Bronchial epithelial cell (primary cell): ENCODE measurements around the gene ZDHHC3. TPM values are rescaled to one million over a fixed set of nuclear protein-coding genes. Genes with fewer than 3 reads are reported as not detected.

Experiments used
- DNase-seq: peaks from one replicate; pipeline ENCODE4 v3.0.0-alpha.2; 2010; ENCODE audit warnings: low read depth
- FAIRE-seq: peaks from 2 replicates; lab custom pipeline; 2011; peaks lifted over from hg19 to GRCh38; lab: Jason Lieb, UNC
- H3K27me3 ChIP-seq: 2 replicates; pipeline ENCODE4 v1.5.1; 2011; ENCODE audit warnings: low read length; ENCODE audit not compliant: control insufficient read depth, insufficient read depth
- H3K36me3 ChIP-seq: 2 replicates; pipeline ENCODE4 v1.5.1; 2011; ENCODE audit warnings: low read length; ENCODE audit not compliant: control insufficient read depth, insufficient read depth
- H3K4me3 ChIP-seq: 2 replicates; pipeline ENCODE4 v1.5.1; 2011; ENCODE audit warnings: mild to moderate bottlenecking, low read depth, low read length, control low read depth
- total RNA-seq: library from RNA; depleted of rRNA; stranded (reverse); fragments of >200 nt; gene quantifications from 2 replicates; pipeline ENCODE4 v1.2.1, GENCODE V29; 2014
- TF ChIP-seq, protein P1 (sequence below): IDR thresholded peaks from 2 replicates; pipeline ENCODE4 v1.5.1; 2011; ENCODE audit warnings: mild to moderate bottlenecking, moderate library complexity, low read length, control low read depth, inconsistent platforms; ENCODE audit not compliant: insufficient read depth, severe bottlenecking

Gene ZDHHC3
- total RNA-seq, 1 donor from 2014 or later: 62.1 TPM

DNA sequence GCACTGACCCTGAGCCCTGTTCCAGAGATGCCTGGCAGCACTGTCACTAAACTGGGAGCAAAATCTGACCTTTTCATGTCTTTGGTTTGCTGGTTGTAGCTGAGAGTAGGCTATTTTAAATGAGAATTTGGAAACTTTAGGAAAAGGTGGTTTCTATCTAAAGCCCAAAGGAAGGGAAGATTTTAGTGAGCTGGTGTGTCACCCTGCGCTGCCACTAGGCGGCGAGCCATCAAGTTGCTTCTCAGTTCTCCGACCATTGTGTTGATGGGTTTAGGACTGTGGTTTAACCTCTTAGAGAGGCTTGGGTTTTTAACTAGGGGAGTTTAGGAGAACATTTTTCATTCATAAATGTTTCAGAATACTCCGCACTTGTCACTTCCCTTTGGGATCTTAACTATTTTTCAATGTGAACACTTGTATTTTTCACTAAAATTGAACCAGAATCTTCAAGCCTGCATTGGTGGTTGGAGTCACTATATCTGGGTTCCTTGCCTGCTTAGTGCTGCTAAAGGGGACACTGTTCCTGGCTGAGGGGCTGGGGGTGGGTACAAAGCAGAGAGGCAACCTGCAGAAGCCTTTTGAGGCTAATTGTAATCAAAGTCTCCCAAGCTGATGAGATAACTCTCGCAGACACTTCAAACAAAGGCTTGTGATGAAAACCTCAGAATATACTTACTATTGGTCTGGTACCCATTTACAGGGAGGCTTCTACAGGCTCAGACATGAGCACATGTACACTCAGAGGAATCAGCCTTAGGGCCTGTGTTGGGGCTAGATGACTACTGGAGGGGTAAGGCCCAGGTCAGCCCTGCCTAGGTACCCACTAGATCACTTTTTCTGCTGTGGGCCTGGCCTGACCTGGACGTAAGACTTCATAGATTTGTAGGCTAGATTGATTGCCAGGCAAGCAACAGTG is 16.8 kb upstream of the ZDHHC3 start:
- peak; percentile 98 for DNase-seq
- Histone ChIP-seq H3K27me3 (no peaks in the 10 kb centered on the region), H3K36me3 (peaks cover 15% of the 10 kb centered on the region), H3K4me3 (no peak overlapping the region)
- TF ChIP-seq, protein P1, sequence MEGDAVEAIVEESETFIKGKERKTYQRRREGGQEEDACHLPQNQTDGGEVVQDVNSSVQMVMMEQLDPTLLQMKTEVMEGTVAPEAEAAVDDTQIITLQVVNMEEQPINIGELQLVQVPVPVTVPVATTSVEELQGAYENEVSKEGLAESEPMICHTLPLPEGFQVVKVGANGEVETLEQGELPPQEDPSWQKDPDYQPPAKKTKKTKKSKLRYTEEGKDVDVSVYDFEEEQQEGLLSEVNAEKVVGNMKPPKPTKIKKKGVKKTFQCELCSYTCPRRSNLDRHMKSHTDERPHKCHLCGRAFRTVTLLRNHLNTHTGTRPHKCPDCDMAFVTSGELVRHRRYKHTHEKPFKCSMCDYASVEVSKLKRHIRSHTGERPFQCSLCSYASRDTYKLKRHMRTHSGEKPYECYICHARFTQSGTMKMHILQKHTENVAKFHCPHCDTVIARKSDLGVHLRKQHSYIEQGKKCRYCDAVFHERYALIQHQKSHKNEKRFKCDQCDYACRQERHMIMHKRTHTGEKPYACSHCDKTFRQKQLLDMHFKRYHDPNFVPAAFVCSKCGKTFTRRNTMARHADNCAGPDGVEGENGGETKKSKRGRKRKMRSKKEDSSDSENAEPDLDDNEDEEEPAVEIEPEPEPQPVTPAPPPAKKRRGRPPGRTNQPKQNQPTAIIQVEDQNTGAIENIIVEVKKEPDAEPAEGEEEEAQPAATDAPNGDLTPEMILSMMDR: peak; percentile 84
- FAIRE-seq: peak; percentile 55

DNA sequence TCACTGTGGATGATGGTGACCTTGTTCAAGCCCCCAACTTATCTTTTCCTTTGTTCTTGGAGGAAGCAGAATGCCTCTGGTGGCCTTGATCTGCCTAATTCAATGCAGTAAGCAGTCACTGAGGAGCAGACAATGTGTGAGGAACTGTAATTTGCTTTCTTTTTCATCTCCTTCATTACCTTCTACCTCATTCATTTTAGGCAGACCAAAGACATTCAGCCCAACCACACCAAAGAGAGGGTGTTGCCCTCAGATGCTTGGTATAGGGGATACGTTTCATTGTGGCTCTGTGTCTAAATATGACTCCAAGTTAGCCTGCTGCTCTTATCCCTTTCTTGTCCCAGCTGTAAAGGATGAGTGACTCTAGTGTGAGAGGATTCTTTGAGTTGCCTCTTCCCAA is 15.4 kb upstream of the ZDHHC3 start:
- DNase-seq: no peak
- no peaks in the 10 kb centered on the region for H3K27me3 ChIP-seq
- FAIRE-seq: no peak
- H3K36me3 ChIP-seq: peaks cover 7% of the 10 kb centered on the region
- H3K4me3 ChIP-seq: no peak overlapping the region
- TF ChIP-seq, protein P1: no peak

DNA sequence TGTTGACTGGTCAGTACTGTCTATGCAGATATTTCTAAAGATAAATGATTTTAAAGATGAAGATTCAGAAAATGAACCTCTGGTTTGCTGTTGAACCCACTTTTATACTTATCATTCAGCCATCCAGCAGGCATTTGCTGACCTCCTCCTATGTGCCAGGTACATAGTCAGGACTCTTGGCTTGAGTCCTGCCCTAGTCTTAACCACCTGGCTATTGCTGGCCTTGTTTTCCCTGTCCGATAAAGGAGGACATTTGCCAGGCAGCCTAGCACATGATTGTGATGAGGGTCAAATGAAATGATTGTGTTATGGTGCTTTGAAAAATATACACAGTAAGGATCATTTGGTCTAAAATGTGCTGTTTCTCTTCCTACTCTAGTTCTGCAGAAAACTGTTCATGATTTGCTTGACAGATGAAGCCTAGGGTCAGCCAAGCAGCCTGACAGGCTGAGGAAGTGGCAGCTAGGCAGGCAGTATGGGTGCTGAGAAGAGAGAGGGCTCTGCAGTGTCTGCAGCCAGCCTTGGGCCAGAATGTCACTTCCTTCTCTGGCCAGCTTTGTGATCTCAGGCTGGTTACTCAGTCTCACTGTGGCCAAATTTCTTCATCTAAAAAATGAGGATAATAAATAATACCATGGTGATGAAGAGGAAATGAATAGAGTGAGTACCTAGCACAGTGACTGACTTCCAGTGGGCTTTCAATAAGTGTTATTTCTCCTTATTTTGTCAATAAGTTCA is 13.8 kb upstream of the ZDHHC3 start:
- DNase-seq (no peak), FAIRE-seq (no peak)
- TF ChIP-seq, protein P1: no peak

DNA sequence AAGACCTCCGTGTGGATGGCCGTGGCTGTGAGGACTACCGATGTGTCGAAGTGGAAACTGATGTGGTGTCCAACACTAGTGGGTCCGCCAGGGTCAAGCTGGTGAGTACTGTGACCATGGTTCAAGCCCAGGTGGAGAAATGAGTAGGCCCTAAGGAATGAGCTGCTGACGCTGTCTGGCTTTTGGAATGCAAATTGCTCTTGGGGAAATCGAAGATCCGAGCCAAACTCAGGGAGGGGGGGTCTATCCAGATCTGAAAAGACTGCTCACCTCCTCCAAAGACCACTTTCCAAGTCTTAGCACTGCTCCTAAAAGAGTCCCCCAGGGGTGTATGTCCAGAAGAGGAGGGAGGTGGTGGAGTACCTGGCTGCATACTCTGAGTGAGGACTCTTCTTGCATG is 13.2 kb upstream of the ZDHHC3 start:
- FAIRE-seq (no peak), DNase-seq (no peak)
- H3K27me3 ChIP-seq: no peaks in the 10 kb centered on the region
- TF ChIP-seq, protein P1: no peak
- H3K36me3 ChIP-seq: peaks cover 6% of the 10 kb centered on the region
- H3K4me3 ChIP-seq: no peak overlapping the region

More for the DNA sequence above, 13.8 kb upstream of the ZDHHC3 start:
- Histone ChIP-seq H3K27me3 (no peaks in the 10 kb centered on the region), H3K36me3 (peaks cover 6% of the 10 kb centered on the region), H3K4me3 (no peak overlapping the region)

DNA sequence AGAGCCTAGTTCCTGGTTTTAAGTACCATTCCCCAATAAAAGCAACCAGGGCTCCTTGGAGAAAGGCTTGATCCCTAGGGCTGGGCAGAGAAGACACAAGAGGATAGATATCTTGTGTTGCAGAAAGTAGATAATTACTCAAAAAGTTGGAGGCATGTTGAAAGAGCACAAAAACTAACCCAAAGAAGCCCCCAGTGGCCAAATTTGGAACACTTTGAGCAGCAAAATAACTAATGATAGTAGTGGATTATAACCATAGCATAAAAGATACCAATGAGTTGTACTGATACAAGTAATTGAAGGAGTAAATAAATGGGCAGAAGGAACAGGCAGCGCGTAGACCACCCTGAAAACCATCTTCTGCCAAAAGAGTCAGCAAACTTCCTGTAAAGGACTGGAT is 12.1 kb upstream of the ZDHHC3 start:
- TF ChIP-seq, protein P1: peak; percentile 9
- FAIRE-seq: no peak
- Histone ChIP-seq H3K4me3 (no peak overlapping the region), H3K36me3 (peaks cover 6% of the 10 kb centered on the region), H3K27me3 (no peaks in the 10 kb centered on the region)
- no peak for DNase-seq
